GM12892 (cell line): Measurements from ENCODE around the gene TNS1.

Experiments used
- DNase-seq: peaks from one replicate; pipeline ENCODE4 v3.0.0; 2011; ENCODE audit not compliant: insufficient read length
- FAIRE-seq: peaks from 2 replicates; lab custom pipeline; 2011; peaks lifted over from hg19 to GRCh38; lab: Jason Lieb, UNC
- POLR2A ChIP-seq: IDR thresholded peaks from 2 replicates; pipeline ENCODE4 v1.6.1; 2011; ENCODE audit warnings: low read depth, low read length, control low read depth
- POLR2AphosphoS5 ChIP-seq: IDR thresholded peaks from 2 replicates; pipeline ENCODE4 v1.6.1; 2011; ENCODE audit warnings: low read depth, low read length, control low read depth
- TAF1 ChIP-seq: IDR thresholded peaks from 2 replicates; pipeline ENCODE4 v1.6.1; 2011; ENCODE audit warnings: low read depth, mild to moderate bottlenecking, control low read depth, low read length, borderline replicate concordance

Gene TNS1

GRCh38 chr2:217766356-217766755 lies 236.4 kb downstream of the TNS1 start:
- no peak for TF ChIP-seq POLR2A
- no peak for TF ChIP-seq TAF1
- no peak for TF ChIP-seq POLR2AphosphoS5
- FAIRE-seq: no peak
- DNase-seq: no peak

GRCh38 chr2:217761645-217762277 lies 241.0 kb downstream of the TNS1 start:
- FAIRE-seq (no peak), DNase-seq (no peak)
- TF ChIP-seq POLR2AphosphoS5 (no peak), POLR2A (no peak), TAF1 (no peak)

GRCh38 chr2:217759991-217760390 lies 242.8 kb downstream of the TNS1 start:
- FAIRE-seq (no peak), DNase-seq (no peak)
- TF ChIP-seq POLR2A (no peak), TAF1 (no peak), POLR2AphosphoS5 (no peak)

GRCh38 chr2:217757108-217757463 lies 245.7 kb downstream of the TNS1 start:
- no peak for FAIRE-seq

GRCh38 chr2:217756375-217757107 lies 246.3 kb downstream of the TNS1 start:
- FAIRE-seq (no peak), DNase-seq (peak; percentile 72)

More at GRCh38 chr2:217757108-217757463, 245.7 kb downstream of the TNS1 start:
- TF ChIP-seq POLR2A: no peak
- no peak for TF ChIP-seq POLR2AphosphoS5
- no peak for TF ChIP-seq TAF1
- no peak for DNase-seq

GRCh38 chr2:217755027-217755745 lies 247.6 kb downstream of the TNS1 start:
- DNase-seq (no peak), FAIRE-seq (no peak)
- no peak for TF ChIP-seq POLR2AphosphoS5
- TF ChIP-seq TAF1: no peak
- no peak for TF ChIP-seq POLR2A

More at GRCh38 chr2:217756375-217757107, 246.3 kb downstream of the TNS1 start:
- TF ChIP-seq POLR2A (no peak), POLR2AphosphoS5 (no peak), TAF1 (no peak)

GRCh38 chr2:217753460-217754200 lies 249.2 kb downstream of the TNS1 start:
- no peak for DNase-seq
- no peak for FAIRE-seq

GRCh38 chr2:217752714-217753459 lies 249.9 kb downstream of the TNS1 start:
- TF ChIP-seq POLR2A: no peak
- TF ChIP-seq POLR2AphosphoS5: no peak
- no peak for TF ChIP-seq TAF1
- no peak for DNase-seq
- no peak for FAIRE-seq

More at GRCh38 chr2:217753460-217754200, 249.2 kb downstream of the TNS1 start:
- TF ChIP-seq POLR2A: no peak
- no peak for TF ChIP-seq POLR2AphosphoS5
- TF ChIP-seq TAF1: no peak

- TF ChIP-seq TAF1: no peak
- TF ChIP-seq POLR2AphosphoS5: no peak
- TF ChIP-seq POLR2A: no peak
- no peak for DNase-seq
- FAIRE-seq: no peak
These were observed 250.8 kb downstream of the TNS1 start for GRCh38 chr2:217751952-217752351.

GRCh38 chr2:217751192-217751591 lies 251.6 kb downstream of the TNS1 start:
- TF ChIP-seq POLR2AphosphoS5 (no peak), TAF1 (no peak)
- DNase-seq: no peak
- FAIRE-seq: no peak
